SH-SY5Y (cell line): Measurements from ENCODE around the gene TRPC4AP.

Experiments used
- GATA2 ChIP-seq: IDR thresholded peaks from 2 replicates; pipeline ENCODE4 v1.6.1; 2011; ENCODE audit warnings: mild to moderate bottlenecking, low read depth, low read length
- GATA3 ChIP-seq: IDR thresholded peaks from 2 replicates; pipeline ENCODE4 v1.6.1; 2011; ENCODE audit warnings: low read depth, mild to moderate bottlenecking, low read length, moderate library complexity

DNA sequence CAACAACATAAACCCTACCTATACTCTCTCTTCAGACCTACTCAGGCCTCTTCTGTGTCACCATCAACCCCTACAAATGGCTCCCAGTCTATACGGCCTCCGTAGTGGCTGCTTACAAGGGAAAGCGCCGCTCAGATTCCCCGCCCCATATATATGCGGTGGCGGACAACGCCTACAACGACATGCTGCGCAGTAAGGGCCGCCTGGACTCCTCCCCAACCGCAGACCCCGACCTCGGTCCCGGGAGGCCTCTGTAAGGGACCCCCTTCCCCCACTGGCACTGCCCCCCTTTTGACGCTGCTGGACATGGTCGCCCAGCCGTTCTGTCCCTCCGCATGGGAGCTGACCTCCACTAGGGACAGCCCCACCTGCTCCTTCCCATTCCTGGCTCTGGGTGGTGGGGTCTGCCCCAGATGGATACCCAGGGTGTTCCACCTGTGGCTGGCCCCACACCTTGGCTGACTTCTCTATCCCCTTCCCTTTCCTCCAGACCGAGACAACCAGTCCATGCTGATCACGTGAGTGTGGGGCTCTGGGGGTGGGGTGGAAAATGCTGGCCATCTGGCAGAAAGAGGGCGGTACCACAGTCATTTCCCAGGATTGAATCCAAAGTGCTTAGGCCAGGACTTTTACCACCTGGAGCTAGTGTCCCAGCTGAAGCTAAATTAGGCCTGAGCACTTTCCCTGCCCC, 111.9 kb downstream of the TRPC4AP start:
- no peak for TF ChIP-seq GATA3
- no peak for TF ChIP-seq GATA2
